IgD-negative memory B cell (primary cell): ENCODE data around the gene LILRB1. TPM values are rescaled to one million over a fixed set of nuclear protein-coding genes. Genes with fewer than 3 reads are reported as not detected.

Experiments used
- polyA plus RNA-seq: library from polyadenylated mRNA; unstranded; fragments of 300-500 nt; fragmentation: Illumina TruSeq; gene quantifications from one replicate; pipeline ENCODE4 v1.2.3, GENCODE V29; 2021

LILRB1 gene
- polyA plus RNA-seq, 1 donor from 2014 or later = 24.8 TPM

Other genes starting within 250 kb of the LILRB1 start
- 0.16 TPM for gene TTYH1, start 215.0 kb upstream of the LILRB1 start, polyA plus RNA-seq
- gene LENG8, start 181.3 kb upstream of the LILRB1 start, polyA plus RNA-seq = 11.4 TPM
- not detected for gene LENG9, start 166.7 kb upstream of the LILRB1 start, polyA plus RNA-seq
- gene CDC42EP5, start 157.2 kb upstream of the LILRB1 start, polyA plus RNA-seq = not detected
- gene LAIR2, start 127.7 kb upstream of the LILRB1 start, polyA plus RNA-seq = 0.99 TPM
- 0.73 TPM for gene LILRA2, start 56.7 kb upstream of the LILRB1 start, polyA plus RNA-seq
- not detected for gene LILRA1, start 36.9 kb upstream of the LILRB1 start, polyA plus RNA-seq
- gene LILRB4, start 32.5 kb downstream of the LILRB1 start, polyA plus RNA-seq = 0.93 TPM
- gene KIR3DL3, start 94.0 kb downstream of the LILRB1 start, polyA plus RNA-seq = not detected
- gene KIR2DL3, start 108.0 kb downstream of the LILRB1 start, polyA plus RNA-seq = 0.59 TPM
- 0.36 TPM for gene KIR2DL1, start 139.3 kb downstream of the LILRB1 start, polyA plus RNA-seq
- gene KIR2DL4, start 173.1 kb downstream of the LILRB1 start, polyA plus RNA-seq = not detected
- 1.1 TPM for gene KIR3DL1, start 186.0 kb downstream of the LILRB1 start, polyA plus RNA-seq
- 0.43 TPM for gene KIR2DS4, start 202.2 kb downstream of the LILRB1 start, polyA plus RNA-seq
- 1.9 TPM for gene KIR3DL2, start 220.0 kb downstream of the LILRB1 start, polyA plus RNA-seq
- 0.15 TPM for gene FCAR, start 243.8 kb downstream of the LILRB1 start, polyA plus RNA-seq